Upper lobe of right lung (tissue), 1 donor: ENCODE data around the gene GTSE1. TPM values are rescaled to one million over a fixed set of nuclear protein-coding genes. Genes with fewer than 3 reads are reported as not detected.

Source experiments
- ATAC-seq: fragments of 200-7000 bp; cut with Tn5 transposase; one replicate; pipeline ENCODE4 v1.9.1; 2020; ENCODE audit warnings: mild to moderate bottlenecking, moderate library complexity
- DNase-seq: peaks from one replicate; pipeline ENCODE4 v3.0.0-alpha.2; 2020
- H3K27ac ChIP-seq: fragments of 200-600 bp; one replicate; pipeline ENCODE4 v1.8.0; 2022
- H3K27me3 ChIP-seq: fragments of 200-600 bp; one replicate; pipeline ENCODE4 v1.8.0; 2022; ENCODE audit warnings: mild to moderate bottlenecking
- H3K36me3 ChIP-seq: fragments of 200-600 bp; one replicate; pipeline ENCODE4 v1.8.0; 2022
- H3K4me1 ChIP-seq: fragments of 200-600 bp; one replicate; pipeline ENCODE4 v1.8.0; 2022
- H3K4me3 ChIP-seq: fragments of 200-600 bp; one replicate; pipeline ENCODE4 v1.8.0; 2022; ENCODE audit warnings: mild to moderate bottlenecking
- H3K9me3 ChIP-seq: fragments of 200-600 bp; one replicate; pipeline ENCODE4 v1.8.0; 2022
- intact Hi-C: fragments of 100-400 bp; cut with DNase I; formaldehyde crosslinking; loops from one replicate; pipeline ENCODE4 v1.11.0; 2022
- total RNA-seq: library from RNA; stranded (reverse); fragmentation: NEBNext Ultra II Directional; extraction: Animal tissue kit (Norgen Biotek cat#: 25700); gene quantifications from one replicate; pipeline ENCODE4 v1.2.1, GENCODE V29; 2021
- TF ChIP-seq, protein P1 (sequence below): fragments of 200-600 bp; IDR thresholded peaks from one replicate; pipeline ENCODE4 v1.8.0; 2022; ENCODE audit warnings: antibody characterized with exemption
- donor health status: DM: no; HTN: yes; CAD: no; lungs with severe emphysema.

Gene GTSE1
- total RNA-seq, 1 donor from 2014 or later: 0.43 TPM

DNA sequence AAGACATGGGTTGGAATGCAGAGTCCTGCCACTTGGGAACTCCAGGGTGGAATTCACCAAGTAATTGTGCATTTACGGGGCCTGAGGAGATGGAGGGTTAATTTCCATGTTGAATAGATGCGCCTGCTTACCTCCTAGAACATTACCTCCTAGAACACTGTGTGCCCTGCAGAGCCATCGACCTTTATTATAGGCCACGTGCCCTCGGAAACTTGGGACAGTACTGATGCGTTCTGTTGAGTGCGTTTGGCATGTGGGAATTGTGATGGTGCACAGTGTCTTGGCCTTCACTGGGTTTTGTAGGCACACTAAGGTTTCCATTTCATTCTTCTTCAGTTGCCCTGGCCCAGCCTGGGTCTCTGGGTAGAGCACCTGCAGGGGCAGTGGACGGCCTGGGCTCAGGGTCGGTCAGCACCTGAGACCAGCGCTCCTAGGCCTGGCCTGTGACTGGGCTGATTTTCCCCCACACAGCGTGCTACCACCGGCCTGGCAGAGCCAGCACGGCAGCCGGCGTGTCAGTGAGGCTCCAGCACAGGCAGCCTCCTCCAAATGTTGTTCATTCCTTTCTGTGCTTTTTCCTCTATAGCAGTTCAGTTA is 51.5 kb downstream of the GTSE1 start:
- TF ChIP-seq, protein P1, sequence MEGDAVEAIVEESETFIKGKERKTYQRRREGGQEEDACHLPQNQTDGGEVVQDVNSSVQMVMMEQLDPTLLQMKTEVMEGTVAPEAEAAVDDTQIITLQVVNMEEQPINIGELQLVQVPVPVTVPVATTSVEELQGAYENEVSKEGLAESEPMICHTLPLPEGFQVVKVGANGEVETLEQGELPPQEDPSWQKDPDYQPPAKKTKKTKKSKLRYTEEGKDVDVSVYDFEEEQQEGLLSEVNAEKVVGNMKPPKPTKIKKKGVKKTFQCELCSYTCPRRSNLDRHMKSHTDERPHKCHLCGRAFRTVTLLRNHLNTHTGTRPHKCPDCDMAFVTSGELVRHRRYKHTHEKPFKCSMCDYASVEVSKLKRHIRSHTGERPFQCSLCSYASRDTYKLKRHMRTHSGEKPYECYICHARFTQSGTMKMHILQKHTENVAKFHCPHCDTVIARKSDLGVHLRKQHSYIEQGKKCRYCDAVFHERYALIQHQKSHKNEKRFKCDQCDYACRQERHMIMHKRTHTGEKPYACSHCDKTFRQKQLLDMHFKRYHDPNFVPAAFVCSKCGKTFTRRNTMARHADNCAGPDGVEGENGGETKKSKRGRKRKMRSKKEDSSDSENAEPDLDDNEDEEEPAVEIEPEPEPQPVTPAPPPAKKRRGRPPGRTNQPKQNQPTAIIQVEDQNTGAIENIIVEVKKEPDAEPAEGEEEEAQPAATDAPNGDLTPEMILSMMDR: no peak
- intact Hi-C loops: no loop called here
- peaks cover 98% of the 10 kb centered on the region for H3K36me3 ChIP-seq

DNA sequence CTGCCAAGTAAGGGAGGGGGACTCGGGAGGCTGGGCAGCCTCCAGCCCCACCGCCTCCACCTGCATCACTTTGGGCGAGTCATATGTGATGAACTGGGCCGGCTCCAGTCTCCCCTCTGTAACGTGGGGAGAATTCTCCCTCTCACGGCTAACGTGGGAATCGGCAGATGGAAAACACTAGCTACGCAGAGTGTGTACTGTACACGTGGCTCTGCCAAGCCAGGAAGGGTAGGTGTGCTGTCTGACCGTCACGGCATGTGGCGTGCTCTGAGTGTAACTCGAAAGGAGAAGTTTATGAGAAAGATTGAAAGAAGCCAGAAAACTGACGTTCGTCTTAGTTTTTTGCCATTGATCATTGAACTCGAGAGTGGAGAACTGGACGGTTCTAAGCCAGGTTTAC is 52.6 kb downstream of the GTSE1 start:
- TF ChIP-seq, protein P1: no peak
- Histone ChIP-seq H3K9me3 (no peaks in the 10 kb centered on the region), H3K27ac (no peak overlapping the region), H3K27me3 (no peaks in the 10 kb centered on the region), H3K4me3 (no peak overlapping the region), H3K4me1 (peaks cover 3% of the 10 kb centered on the region), H3K36me3 (peaks cover 100% of the 10 kb centered on the region)
- ATAC-seq (no peak), DNase-seq (no peak)
- intact Hi-C loops: no loop called here

More for the DNA sequence above, 51.5 kb downstream of the GTSE1 start:
- H3K4me3 ChIP-seq: no peak overlapping the region
- peaks cover 3% of the 10 kb centered on the region for H3K4me1 ChIP-seq
- no peak for DNase-seq
- no peak for ATAC-seq
- H3K27ac ChIP-seq: no peak overlapping the region
- H3K9me3 ChIP-seq: no peaks in the 10 kb centered on the region
- H3K27me3 ChIP-seq: no peaks in the 10 kb centered on the region

GRCh38 chr22:46349681-46350080 is 53.0 kb downstream of the GTSE1 start:
- H3K9me3 ChIP-seq: no peaks in the 10 kb centered on the region
- H3K27me3 ChIP-seq: no peaks in the 10 kb centered on the region
- H3K4me3 ChIP-seq: no peak overlapping the region
- TF ChIP-seq, protein P1: no peak
- intact Hi-C loops: no loop called here
- H3K4me1 ChIP-seq: peaks cover 3% of the 10 kb centered on the region
- no peak for DNase-seq
- H3K36me3 ChIP-seq: peaks cover 100% of the 10 kb centered on the region
- H3K27ac ChIP-seq: no peak overlapping the region
- no peak for ATAC-seq

DNA sequence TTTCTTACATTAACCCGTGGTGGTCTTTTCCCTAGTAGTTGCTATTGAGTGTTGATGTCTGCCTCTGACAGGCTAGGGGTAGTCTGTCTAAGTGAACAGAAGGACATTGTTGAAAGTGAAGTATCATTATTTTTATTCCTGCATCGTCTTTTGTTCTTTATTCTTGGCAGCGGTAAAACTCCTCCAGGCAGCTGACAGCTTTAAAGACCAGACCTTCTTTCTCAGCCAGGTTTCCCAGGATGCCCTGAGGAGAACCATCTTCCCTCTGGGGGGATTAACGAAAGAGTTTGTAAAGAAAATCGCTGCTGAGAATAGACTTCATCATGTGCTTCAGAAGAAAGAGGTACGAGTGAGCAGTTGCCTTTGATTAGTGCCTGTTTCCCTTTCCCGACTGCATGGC is 53.5 kb downstream of the GTSE1 start:
- H3K27me3 ChIP-seq: no peaks in the 10 kb centered on the region
- H3K36me3 ChIP-seq: peaks cover 97% of the 10 kb centered on the region
- TF ChIP-seq, protein P1: no peak
- peaks cover 3% of the 10 kb centered on the region for H3K4me1 ChIP-seq
- H3K27ac ChIP-seq: no peak overlapping the region
- H3K4me3 ChIP-seq: no peak overlapping the region
- H3K9me3 ChIP-seq: no peaks in the 10 kb centered on the region
- intact Hi-C loops: no loop called here
- DNase-seq (no peak), ATAC-seq (no peak)

GRCh38 chr22:46350646-46351045 is 54.0 kb downstream of the GTSE1 start:
- H3K4me3 ChIP-seq: no peak overlapping the region
- no peaks in the 10 kb centered on the region for H3K27me3 ChIP-seq
- no peaks in the 10 kb centered on the region for H3K9me3 ChIP-seq
- H3K27ac ChIP-seq: no peak overlapping the region
- H3K4me1 ChIP-seq: peaks cover 3% of the 10 kb centered on the region
- ATAC-seq: no peak
- DNase-seq: no peak
- intact Hi-C loops: no loop called here
- peaks cover 92% of the 10 kb centered on the region for H3K36me3 ChIP-seq
- TF ChIP-seq, protein P1: no peak
